BE2C (cell line): ENCODE data around the gene OR2F1. TPM values are rescaled to one million over a fixed set of nuclear protein-coding genes. Genes with fewer than 3 reads are reported as not detected.
A peak's percentile ranks its signal among the peaks of the same experiment; 100 is the strongest.

Source experiments
- DNase-seq: peaks from one replicate; pipeline ENCODE4 v3.0.0-alpha.2; 2020
- H3K27me3 ChIP-seq: fragments of 250-450 bp; sonication (Bioruptor Pico); 2 replicates; pipeline ENCODE4 v1.5.1; 2020; ENCODE audit warnings: mild to moderate bottlenecking
- H3K36me3 ChIP-seq: fragments of 250-450 bp; sonication (Bioruptor Pico); 2 replicates; pipeline ENCODE4 v1.5.1; 2020; ENCODE audit warnings: mild to moderate bottlenecking
- H3K4me1 ChIP-seq: fragments of 250-450 bp; sonication (Bioruptor Pico); 2 replicates; pipeline ENCODE4 v1.5.1; 2020
- H3K4me3 ChIP-seq: 2 replicates; pipeline ENCODE4 v1.5.1; 2011; ENCODE audit warnings: low read depth, low read length
- H3K9me3 ChIP-seq: fragments of 250-450 bp; sonication (Bioruptor Pico); 2 replicates; pipeline ENCODE4 v1.5.1; 2020
- CTCF ChIP-seq: IDR thresholded peaks from 2 replicates; pipeline ENCODE4 v1.5.1; 2012; ENCODE audit warnings: mild to moderate bottlenecking, low read depth, low read length
- polyA plus RNA-seq: library from polyadenylated mRNA; unstranded; fragments of >200 nt; gene quantifications from one replicate; pipeline ENCODE4 v1.2.1, GENCODE V29; 2012; ENCODE audit warnings: low read depth, missing spikeins; ENCODE audit not compliant: insufficient read length, insufficient read depth

OR2F1 gene
- polyA plus RNA-seq, result not detected

GRCh38 chr7:143954544-143954943 lies at the start of gene OR2F1:
Gene OR2F1, plus strand, starts transcription at chr7:143954844. Its CDS starts 5,127 bp downstream, at chr7:143959971.
- Histone ChIP-seq H3K9me3 (no peaks in the 10 kb centered on the region), H3K4me3 (no peak within 1 kb of the TSS), H3K27me3 (no peaks in the 10 kb centered on the region), H3K36me3 (no peaks in the 10 kb centered on the region), H3K4me1 (no peaks in the 10 kb centered on the region)
- no peak for TF ChIP-seq CTCF
- DNase-seq, result no peak

GRCh38 chr7:143905509-143905908 lies 49.1 kb upstream of the OR2F1 start:
- no peak for TF ChIP-seq CTCF
- H3K4me3 ChIP-seq, result no peak overlapping the region
- peaks cover 3% of the 10 kb centered on the region; the same call in 1 of the 2 replicates for H3K4me1 ChIP-seq
- no peaks in the 10 kb centered on the region for H3K9me3 ChIP-seq
- no peaks in the 10 kb centered on the region; the same call in 1 of the 2 replicates for H3K27me3 ChIP-seq
- DNase-seq, result no peak
- no peaks in the 10 kb centered on the region for H3K36me3 ChIP-seq

- H3K4me3 ChIP-seq, result no peak overlapping the region
- no peak for TF ChIP-seq CTCF
- H3K36me3 ChIP-seq, result no peaks in the 10 kb centered on the region
- peak; percentile 31 for DNase-seq
- peaks cover 3% of the 10 kb centered on the region; the same call in 1 of the 2 replicates for H3K27me3 ChIP-seq
- peaks cover 3% of the 10 kb centered on the region; the same call in 1 of the 2 replicates for H3K4me1 ChIP-seq
- no peaks in the 10 kb centered on the region for H3K9me3 ChIP-seq
Measured at GRCh38 chr7:143906151-143906550, 48.5 kb upstream of the OR2F1 start.

- no peak for TF ChIP-seq CTCF
- no peaks in the 10 kb centered on the region for H3K36me3 ChIP-seq
- no peaks in the 10 kb centered on the region for H3K9me3 ChIP-seq
- H3K4me3 ChIP-seq, result no peak overlapping the region
- no peak for DNase-seq
- H3K27me3 ChIP-seq, result peaks cover 4% of the 10 kb centered on the region; the same call in 1 of the 2 replicates
- peaks cover 3% of the 10 kb centered on the region; the same call in 1 of the 2 replicates for H3K4me1 ChIP-seq
Measured at GRCh38 chr7:143906895-143907294, 47.7 kb upstream of the OR2F1 start.

- H3K4me3 ChIP-seq, result no peak overlapping the region
- no peak for DNase-seq
- H3K36me3 ChIP-seq, result no peaks in the 10 kb centered on the region
- H3K27me3 ChIP-seq, result peaks cover 4% of the 10 kb centered on the region; the same call in 1 of the 2 replicates
- H3K9me3 ChIP-seq, result no peaks in the 10 kb centered on the region
- no peak for TF ChIP-seq CTCF
- H3K4me1 ChIP-seq, result peaks cover 3% of the 10 kb centered on the region; the same call in 1 of the 2 replicates
Measured at GRCh38 chr7:143908120-143908519, 46.5 kb upstream of the OR2F1 start.

- TF ChIP-seq CTCF, result no peak
- Histone ChIP-seq H3K27me3 (peaks cover 10% of the 10 kb centered on the region), H3K36me3 (no peaks in the 10 kb centered on the region), H3K4me1 (no peaks in the 10 kb centered on the region), H3K9me3 (no peaks in the 10 kb centered on the region), H3K4me3 (no peak overlapping the region)
- DNase-seq, result no peak
Measured at GRCh38 chr7:143909863-143910262, 44.8 kb upstream of the OR2F1 start.
